Stimulated activated CD4-positive, alpha-beta T cell treated with anti-CD3 and anti-CD28 coated beads, Interleukin-1b, Interleukin-23, amount 100 ng/mL, for 4 hours (primary cell): ENCODE data around the gene RIPOR2.
"Not testable (repeated sequence)": the region's sequence is repeated elsewhere in the genome, so short reads cannot be mapped to it uniquely, and the experiment has no call there.

Experiments
- DNase-seq, 2 donors: peaks; one replicate each; pipeline ENCODE4 v3.0.0-alpha.2; 2020; ENCODE audit warnings: low read depth in 2 of 2

Gene RIPOR2

DNA sequence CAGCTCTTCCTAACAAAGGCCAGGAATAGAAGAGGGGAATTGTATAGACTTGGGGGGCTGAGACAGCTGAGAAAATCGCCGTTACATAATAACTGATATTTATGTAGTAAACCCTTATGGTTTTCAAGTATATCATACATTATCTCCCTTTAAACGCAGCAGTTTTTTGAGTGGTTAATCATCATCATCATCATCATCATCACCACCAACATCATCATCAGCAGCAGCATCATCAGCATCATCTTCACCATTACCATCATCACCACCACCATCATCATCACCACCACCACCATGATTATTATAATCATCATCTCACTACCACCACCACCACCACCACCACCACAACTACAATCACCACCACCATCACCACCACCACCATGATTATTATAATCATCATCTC, 9.1 kb downstream of the RIPOR2 start:
- DNase-seq: not testable (repeated sequence)

- no peak for DNase-seq
Measured at GRCh38 chr6:24926192-24926591, 9.6 kb downstream of the RIPOR2 start.

- no peak for DNase-seq
Measured at GRCh38 chr6:24925661-24926060, 10.1 kb downstream of the RIPOR2 start.

DNA sequence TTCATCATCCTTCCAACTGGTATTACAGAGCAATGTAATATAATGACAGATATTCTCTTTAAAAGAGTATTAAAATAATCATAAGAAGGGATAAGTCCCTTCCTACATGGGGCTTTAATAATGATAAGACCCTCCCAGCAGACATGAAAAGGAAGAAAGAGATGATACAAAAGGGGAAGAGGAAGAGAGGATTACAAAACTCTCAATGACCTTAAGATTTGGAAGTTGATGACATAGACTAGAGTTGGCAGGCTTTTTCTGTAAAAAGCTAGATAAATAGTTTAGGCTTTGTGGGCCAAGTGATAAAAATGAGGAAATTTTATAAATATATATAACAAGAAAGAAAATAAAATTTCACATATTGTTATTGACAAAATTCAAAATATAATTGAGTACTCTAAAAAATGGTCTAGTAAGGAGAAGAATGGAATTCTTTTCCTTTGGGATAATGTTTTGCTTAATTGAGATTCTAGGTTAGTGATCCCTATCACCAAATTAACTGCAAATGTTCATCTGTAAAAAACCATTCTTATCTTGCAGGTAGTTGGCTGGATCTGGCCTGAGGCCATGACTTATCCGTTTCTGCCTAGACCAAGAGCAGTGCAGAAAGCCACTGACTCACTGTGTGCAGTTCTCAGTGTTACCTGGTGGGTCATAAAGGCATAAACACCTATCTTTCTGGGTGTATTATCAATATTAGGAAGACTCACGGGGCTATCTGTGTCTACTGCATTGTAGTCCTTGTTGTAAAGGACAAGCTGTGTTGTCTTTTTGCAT, 11.0 kb downstream of the RIPOR2 start:
- no peak for DNase-seq

GRCh38 chr6:24923885-24924401, 11.8 kb downstream of the RIPOR2 start:
- DNase-seq: no peak

DNA sequence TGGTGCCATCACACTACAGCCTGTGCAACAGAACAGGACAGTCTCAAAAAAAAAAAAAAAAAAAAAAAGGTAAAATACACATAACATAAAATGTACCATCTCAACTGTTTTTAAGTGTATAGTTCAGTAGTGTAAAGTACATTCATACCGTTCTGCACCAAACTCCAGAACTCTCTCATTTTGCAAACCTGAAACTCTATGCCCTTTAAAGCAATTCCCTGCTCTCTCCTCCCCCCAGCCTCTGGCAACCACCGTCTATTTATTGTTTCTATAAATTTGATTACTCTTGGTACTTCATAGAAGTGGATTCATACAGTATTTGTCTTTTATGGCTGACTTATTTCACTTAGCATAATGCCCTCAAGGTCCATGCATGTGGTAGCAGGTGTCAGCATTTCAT, 12.9 kb downstream of the RIPOR2 start:
- DNase-seq: no peak

- no peak for DNase-seq
Measured at GRCh38 chr6:24922170-24922569, 13.6 kb downstream of the RIPOR2 start.

- DNase-seq: no peak
Measured at GRCh38 chr6:24920136-24920535, 15.6 kb downstream of the RIPOR2 start.

- no peak for DNase-seq
Measured at GRCh38 chr6:24919056-24919892, 16.5 kb downstream of the RIPOR2 start.

GRCh38 chr6:24918641-24919055, 17.1 kb downstream of the RIPOR2 start:
- DNase-seq: no peak

- no peak for DNase-seq
Measured at GRCh38 chr6:24916496-24916895, 19.3 kb downstream of the RIPOR2 start.

DNA sequence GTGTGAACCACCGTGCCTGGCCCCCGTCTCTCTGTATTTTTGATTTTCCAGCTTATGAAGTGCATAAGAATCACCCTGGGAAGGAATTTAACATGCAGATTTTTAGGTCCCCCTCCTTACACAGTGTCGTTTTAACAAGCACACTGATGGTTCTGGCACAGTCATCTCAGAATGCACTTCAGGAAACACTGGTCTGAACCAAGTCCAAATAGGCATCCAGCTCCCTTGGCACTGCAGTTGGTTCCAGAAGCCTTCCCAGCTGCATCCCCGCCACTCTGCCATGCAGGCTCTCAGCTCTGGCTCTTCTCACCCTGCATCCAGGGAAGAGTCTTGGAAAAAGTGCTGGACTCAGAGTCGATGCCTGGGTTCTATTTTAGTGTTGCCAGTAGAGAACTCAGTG, 20.1 kb downstream of the RIPOR2 start:
- no peak for DNase-seq

DNA sequence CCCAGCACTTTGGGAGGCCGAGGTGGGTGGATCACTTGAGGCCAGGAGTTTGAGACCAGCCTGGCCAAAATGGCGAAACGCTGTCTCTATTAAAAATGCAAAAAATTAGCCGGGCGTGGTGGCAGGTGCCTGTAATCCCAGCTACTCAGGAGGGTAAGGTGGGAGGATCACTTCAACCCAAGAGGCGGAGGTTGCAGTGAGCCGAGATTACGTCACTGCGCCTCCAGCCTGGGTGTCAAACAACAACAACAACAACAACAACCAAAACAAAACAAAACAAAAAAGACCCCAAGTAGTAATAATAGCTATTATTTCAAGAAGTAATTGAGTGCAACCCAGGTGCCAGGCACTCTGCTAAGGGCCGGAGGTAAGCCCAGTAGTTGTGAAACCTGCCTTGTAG, 21.7 kb downstream of the RIPOR2 start:
- DNase-seq: not testable (repeated sequence)

DNA sequence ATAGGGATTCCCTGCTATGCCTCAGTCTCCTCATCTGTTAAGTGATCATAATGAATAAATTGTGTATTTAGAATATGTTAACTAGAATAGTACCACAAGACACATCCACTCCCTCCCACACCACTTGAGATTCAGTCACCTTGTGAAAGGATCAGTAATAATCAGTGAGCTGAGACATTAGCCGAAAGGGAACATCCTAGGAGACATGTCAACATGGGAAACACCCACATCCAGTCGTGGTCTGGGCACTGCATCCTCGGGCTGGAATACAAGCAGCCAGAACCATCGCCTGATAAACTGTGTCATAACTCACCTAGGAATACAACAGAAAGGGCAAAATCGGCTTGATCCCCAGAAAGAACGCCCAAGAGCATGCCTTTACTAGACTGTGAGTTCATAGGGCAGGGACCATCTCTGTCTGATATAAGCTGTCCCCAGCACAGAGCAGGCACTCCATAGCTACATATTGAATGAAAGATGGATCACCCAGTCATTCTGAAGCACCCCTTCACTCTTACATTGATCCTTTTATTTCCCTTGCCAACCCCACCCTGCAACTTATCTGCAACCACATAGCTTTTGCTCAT, 23.9 kb downstream of the RIPOR2 start:
- DNase-seq: no peak

DNA sequence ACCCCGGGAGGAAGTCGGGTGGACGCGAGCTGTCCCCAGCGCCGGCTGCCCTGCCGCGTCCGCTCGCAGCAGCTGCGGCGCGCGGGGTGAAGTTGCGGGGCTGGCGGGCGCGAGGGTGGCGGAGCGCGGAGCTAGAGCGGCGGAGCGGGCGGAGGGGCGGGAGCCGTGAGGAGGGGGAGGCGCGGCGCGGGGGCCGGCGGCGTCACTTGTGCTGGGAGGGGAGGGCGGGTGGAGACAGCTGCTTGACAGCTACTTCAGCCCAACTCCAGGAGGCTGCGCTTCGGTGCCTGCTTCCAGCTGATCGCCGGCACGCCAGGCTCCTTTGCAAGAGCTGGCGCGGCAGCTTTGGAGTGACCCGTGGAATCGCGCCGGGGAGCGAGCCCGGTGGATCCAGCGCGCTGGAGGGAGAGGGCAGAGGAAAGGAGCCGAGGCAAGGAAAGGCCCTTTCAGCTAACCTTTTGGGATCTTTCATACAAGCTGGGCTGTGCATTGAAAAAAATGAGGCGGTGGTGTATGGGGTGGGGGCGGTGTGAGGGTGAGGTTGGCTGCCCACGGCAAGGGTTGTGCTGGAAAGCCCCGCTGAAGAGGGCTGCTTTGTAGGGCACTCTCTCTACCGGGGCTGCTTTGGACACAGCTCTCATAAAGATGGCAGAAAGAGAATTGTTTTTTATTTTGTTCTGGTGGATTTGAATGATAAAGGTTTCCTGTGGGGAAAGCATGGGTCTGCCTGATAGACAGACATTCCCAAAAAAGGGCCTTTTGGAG, 24.6 kb downstream of the RIPOR2 start:
- DNase-seq: peak; percentile 37 to 56

- peak in 1 of 2 donors; percentile 28 for DNase-seq
Measured at GRCh38 chr6:24910331-24910960, 25.3 kb downstream of the RIPOR2 start.

GRCh38 chr6:24909241-24910216, 26.2 kb downstream of the RIPOR2 start:
- no peak for DNase-seq

- DNase-seq: no peak
Measured at GRCh38 chr6:24908650-24909035, 27.1 kb downstream of the RIPOR2 start.

DNA sequence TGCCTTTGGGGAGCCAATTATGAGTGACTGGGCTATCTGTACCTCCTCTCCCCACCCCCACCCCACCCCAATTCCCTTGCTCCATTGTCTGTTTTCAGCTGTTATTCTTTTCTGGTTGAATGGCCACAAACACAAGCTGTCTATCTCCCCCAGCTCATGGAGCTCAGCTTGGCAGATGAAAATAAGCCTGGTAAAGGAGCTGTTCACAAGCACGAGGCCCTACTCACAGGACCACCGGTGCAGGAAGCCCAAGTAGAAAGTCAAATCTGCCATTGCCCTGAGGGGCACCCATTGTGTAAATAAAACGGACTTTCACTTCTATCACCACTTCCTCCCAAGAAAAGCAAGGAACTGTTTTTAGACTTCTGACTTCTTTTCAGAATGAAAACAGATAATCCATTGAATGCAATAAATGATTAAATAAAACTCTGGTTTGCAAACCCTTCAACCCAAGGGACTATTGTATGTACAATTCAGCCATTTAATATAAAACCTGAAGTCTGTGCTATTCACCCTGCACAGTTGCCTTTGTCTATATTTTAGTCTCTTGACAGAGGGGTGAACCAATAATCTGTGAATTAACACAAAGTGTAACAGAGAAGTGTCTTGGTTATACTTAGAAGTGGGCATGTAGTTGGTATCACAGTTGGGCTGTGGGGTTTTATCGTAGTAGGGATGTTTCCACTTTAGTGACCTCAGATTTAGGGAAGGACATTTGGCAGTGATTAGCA, 27.7 kb downstream of the RIPOR2 start:
- no peak for DNase-seq
